Stimulated activated naive CD8-positive, alpha-beta T cell treated with anti-CD3 and anti-CD28 coated beads, Interleukin-15, amount 100 ng/mL, for 72 hours (primary cell): ENCODE measurements around the gene CD80.

Experiments
- ATAC-seq: fragments of 150-1000 bp; cut with Tn5 transposase; 2 replicates; pipeline ENCODE4 v1.10.0; 2021; ENCODE audit warnings: mild to moderate bottlenecking, moderate library complexity
- DNase-seq, 2 donors: peaks; one replicate each; pipeline ENCODE4 v3.0.0; 2021 to 2022
- H3K27ac Mint-ChIP-seq, 2 donors: one replicate each; pipeline ENCODE4 v1.8.0; 2022; ENCODE audit warnings: mild to moderate bottlenecking in 2 of 2, mixed read lengths in 2 of 2, moderate library complexity in 2 of 2
- H3K27me3 Mint-ChIP-seq: one replicate; pipeline ENCODE4 v1.8.0; 2022; ENCODE audit warnings: mixed read lengths
- H3K4me1 Mint-ChIP-seq: one replicate; pipeline ENCODE4 v1.8.0; 2022; ENCODE audit warnings: mild to moderate bottlenecking, mixed read lengths
- H3K4me3 Mint-ChIP-seq, 2 donors: one replicate each; pipeline ENCODE4 v1.8.0; 2022; ENCODE audit warnings: mild to moderate bottlenecking in 2 of 2, mixed read lengths in 2 of 2, moderate library complexity in 1 of 2
- H3K9me3 Mint-ChIP-seq, 2 donors: one replicate each; pipeline ENCODE4 v1.8.0; 2022; ENCODE audit warnings: mixed read lengths in 2 of 2

The CD80 gene

DNA sequence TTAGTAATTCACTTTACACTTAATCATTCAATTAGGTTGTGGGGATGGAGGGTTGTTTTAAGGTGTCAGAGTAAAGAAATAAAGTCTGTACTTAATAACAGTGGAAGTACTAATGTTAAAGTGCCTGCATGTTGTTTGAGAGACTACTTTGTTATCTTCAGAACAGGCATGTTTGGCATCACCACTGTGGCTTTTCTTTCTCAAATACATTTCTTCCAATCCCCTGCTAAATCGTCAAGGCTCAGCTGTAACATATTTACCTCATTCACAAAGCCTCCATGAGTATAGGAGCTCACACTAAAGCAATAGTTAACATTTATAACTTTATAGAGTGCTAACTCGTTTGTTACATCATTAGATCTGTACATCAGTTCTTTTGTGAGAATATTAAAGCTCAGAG is 58.5 kb downstream of the CD80 start:
- H3K27ac Mint-ChIP-seq: no peak overlapping the region
- H3K27me3 Mint-ChIP-seq: no peaks in the 10 kb centered on the region
- ATAC-seq (no peak), DNase-seq (no peak)
- peaks cover 0 to 4% of the 10 kb centered on the region in 2 donors for H3K9me3 Mint-ChIP-seq
- H3K4me3 Mint-ChIP-seq: peak overlapping the region; percentile 4 to 99
- peaks cover 41% of the 10 kb centered on the region for H3K4me1 Mint-ChIP-seq

DNA sequence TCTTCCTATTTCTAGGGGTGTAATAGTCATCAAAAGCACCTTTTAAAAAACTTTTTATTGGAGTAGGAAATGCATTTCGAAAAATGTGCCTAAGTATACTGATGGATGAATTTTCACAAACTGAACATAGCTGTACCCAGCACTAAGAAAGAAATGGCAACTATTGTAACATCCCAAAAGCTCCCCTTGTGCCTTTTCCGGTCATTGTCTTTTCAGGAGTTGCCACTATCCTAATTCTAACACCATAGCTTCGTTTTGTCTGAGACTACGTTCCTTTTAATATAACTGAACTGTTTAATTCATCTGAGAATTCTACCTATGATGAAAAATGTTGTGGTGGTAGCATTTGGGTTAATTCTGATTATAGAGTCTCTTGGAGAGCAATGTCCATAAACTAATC is 59.1 kb downstream of the CD80 start:
- no peak for ATAC-seq

DNA sequence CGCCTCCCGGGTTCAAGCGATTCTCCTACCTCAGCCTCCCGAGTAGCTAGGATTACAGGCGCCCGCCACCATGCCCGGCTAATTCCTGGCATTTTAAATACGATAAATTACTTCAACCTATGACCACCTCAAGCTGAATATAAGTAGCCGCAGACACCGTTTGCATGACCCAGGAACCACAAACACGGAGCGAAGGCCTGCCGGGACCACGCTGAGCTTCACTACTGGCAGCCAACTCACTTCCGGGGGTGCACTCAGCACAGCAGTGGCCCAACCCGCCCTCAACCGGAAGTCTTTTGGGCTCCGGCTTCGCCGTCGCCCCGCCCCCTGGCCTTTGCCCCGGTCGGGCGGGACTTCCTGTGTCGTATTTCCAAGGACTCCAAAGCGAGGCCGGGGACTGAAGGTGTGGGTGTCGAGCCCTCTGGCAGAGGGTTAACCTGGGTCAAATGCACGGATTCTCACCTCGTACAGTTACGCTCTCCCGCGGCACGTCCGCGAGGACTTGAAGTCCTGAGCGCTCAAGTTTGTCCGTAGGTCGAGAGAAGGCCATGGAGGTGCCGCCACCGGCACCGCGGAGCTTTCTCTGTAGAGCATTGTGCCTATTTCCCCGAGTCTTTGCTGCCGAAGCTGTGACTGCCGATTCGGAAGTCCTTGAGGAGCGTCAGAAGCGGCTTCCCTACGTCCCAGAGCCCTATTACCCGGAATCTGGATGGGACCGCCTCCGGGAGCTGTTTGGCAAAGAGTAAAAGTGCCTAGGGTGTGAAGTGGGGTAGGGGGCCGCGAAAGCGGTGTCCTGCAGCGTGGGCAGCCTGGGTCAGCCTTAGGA is 61.0 kb downstream of the CD80 start, which contains the start of gene TIMMDC1:
Gene TIMMDC1 (plus strand): TSS at position 362 of the 826 bp plus-strand sequence. CDS start 187 bp downstream, at position 549.
- Mint-ChIP-seq H3K4me3 (peak within 1 kb of the TSS; percentile 99 to 100), H3K27ac (peak within 1 kb of the TSS; percentile 98 to 100), H3K9me3 (no peaks in the 10 kb centered on the region), H3K4me1 (peaks cover 46% of the 10 kb centered on the region), H3K27me3 (no peaks in the 10 kb centered on the region)
- peak; percentile 94 to 97 for DNase-seq
- peak; percentile 99 for ATAC-seq

More for the DNA sequence above, 59.1 kb downstream of the CD80 start:
- no peak for DNase-seq
- Mint-ChIP-seq H3K9me3 (peaks cover 0 to 4% of the 10 kb centered on the region in 2 donors), H3K27me3 (no peaks in the 10 kb centered on the region), H3K4me1 (peaks cover 38% of the 10 kb centered on the region), H3K27ac (peak overlapping the region in 1 of 2 donors; percentile 5), H3K4me3 (peak overlapping the region; percentile 48 to 99)

DNA sequence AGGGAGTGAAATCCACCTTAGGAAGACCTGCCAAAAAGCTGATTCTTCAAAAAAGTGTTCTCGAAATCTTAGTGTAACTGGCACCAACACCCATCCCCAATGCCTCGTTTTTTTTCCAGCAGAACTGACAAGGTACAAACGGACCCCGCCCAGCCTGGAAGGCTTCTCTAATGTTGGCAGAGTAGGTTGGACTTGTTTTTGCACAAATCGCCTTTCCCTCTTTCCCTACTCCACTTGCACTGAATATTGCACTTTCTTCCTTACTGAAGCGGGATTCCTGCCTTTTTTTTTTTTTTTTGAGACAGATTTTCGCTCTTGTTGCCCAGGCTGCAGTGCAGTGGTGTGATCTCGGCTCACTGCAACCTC is 61.6 kb downstream of the CD80 start:
- no peaks in the 10 kb centered on the region for H3K27me3 Mint-ChIP-seq
- no peaks in the 10 kb centered on the region for H3K9me3 Mint-ChIP-seq
- peak overlapping the region; percentile 98 to 100 for H3K27ac Mint-ChIP-seq
- ATAC-seq: no peak
- H3K4me1 Mint-ChIP-seq: peaks cover 52% of the 10 kb centered on the region
- H3K4me3 Mint-ChIP-seq: peak overlapping the region; percentile 99 to 100
- DNase-seq: no peak

DNA sequence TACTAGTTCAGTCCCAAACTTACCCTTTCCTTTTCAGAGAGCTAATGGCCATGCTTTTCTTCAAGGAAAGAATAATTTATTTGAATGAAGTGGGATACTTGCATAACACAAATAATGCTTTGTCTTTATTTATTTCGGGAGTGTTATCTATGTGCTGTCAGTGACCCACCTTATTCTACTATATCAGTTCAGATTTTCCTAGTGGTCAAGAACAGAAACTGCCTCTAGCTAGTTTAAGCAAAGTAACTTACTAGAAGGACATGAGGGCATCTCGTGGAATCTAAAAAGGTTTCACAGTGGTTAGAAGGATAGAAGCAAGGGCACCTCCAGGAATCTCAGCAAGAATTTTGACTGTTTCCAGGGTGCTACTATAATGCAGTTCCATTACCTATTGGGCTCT is 64.8 kb downstream of the CD80 start:
- ATAC-seq: no peak
- H3K27ac Mint-ChIP-seq: no peak overlapping the region

DNA sequence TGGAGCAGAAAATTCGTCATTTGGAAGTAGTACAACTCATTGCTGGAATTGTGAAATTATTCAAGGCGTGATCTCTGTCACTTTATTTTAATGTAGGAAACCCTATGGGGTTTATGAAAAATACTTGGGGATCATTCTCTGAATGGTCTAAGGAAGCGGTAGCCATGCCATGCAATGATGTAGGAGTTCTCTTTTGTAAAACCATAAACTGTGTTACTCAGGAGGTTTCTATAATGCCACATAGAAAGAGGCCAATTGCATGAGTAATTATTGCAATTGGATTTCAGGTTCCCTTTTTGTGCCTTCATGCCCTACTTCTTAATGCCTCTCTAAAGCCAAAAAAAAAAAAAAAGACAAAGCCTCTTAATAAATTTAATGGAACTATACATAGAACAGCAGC is 66.6 kb downstream of the CD80 start:
- no peak overlapping the region for H3K4me3 Mint-ChIP-seq
- H3K4me1 Mint-ChIP-seq: peaks cover 33% of the 10 kb centered on the region
- DNase-seq (no peak), ATAC-seq (no peak)
- no peaks in the 10 kb centered on the region for H3K9me3 Mint-ChIP-seq
- H3K27me3 Mint-ChIP-seq: no peaks in the 10 kb centered on the region
- H3K27ac Mint-ChIP-seq: peak overlapping the region in 1 of 2 donors; percentile 24

More for the DNA sequence above, 64.8 kb downstream of the CD80 start:
- H3K4me3 Mint-ChIP-seq: no peak overlapping the region
- no peaks in the 10 kb centered on the region for H3K27me3 Mint-ChIP-seq
- H3K4me1 Mint-ChIP-seq: peaks cover 42% of the 10 kb centered on the region
- no peaks in the 10 kb centered on the region for H3K9me3 Mint-ChIP-seq
- no peak for DNase-seq

DNA sequence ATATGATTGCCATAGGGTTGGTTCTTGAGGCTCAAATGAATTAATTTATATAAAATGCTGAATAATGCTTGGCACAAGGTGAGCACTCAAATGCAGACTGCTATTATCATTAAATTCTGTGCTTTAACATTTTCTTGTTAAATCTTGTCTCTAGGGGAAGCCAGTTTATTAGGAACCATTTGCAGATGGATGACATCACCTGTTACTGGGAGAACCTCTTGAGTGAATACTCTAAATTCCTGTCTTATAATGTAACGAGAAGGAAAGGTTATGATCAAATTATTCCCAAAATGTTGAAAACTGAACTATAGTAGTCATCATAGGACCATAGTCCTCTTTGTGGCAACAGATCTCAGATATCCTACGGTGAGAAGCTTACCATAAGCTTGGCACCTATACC is 67.3 kb downstream of the CD80 start:
- H3K9me3 Mint-ChIP-seq: no peaks in the 10 kb centered on the region
- no peak for ATAC-seq
- H3K4me3 Mint-ChIP-seq: no peak overlapping the region
- H3K4me1 Mint-ChIP-seq: peaks cover 27% of the 10 kb centered on the region
- H3K27me3 Mint-ChIP-seq: no peaks in the 10 kb centered on the region
- no peak for DNase-seq
- no peak overlapping the region for H3K27ac Mint-ChIP-seq

DNA sequence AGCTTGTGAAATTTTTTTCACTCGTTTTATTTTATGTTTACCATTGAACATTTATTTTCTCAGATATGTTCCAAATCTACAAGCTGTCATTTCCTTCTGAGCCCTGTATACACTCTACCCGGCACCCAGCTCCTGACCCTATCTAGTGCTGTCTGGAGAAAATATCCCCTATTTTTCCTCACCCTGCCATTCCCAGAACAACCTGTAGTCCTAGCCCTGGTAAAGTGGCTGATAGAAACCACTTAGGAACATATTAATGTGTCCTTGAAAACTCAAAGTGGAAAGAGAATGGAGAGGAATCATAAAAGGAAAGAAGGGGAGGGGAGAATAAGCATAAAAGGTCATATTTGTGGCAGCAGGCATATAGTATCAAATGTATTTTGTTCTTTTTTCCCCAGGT is 69.3 kb downstream of the CD80 start:
- H3K27ac Mint-ChIP-seq: peak overlapping the region in 1 of 2 donors; percentile 43
- peaks cover 19% of the 10 kb centered on the region for H3K4me1 Mint-ChIP-seq
- no peaks in the 10 kb centered on the region for H3K27me3 Mint-ChIP-seq
- DNase-seq (no peak), ATAC-seq (no peak)
- no peaks in the 10 kb centered on the region for H3K9me3 Mint-ChIP-seq
- H3K4me3 Mint-ChIP-seq: no peak overlapping the region

DNA sequence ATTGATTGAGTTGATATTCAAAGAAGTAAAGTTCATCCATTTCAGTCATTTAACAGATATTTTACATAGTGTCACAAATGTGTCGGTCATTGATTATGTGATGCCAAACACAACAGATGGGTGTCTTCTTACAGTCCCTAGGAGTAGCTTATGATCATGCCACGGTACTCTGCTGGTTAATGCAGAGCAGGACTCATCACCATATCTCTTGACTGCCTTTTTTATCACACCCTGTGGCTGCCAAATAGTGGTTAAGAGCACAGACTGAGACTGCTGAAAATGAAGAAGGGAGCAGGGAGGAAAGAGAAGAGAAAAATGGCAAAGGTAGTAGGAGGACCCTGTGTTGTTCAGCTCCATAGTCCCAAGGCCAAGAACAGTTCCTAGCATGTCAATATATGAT is 73.9 kb downstream of the CD80 start:
- no peak overlapping the region for H3K4me3 Mint-ChIP-seq
- no peak for ATAC-seq
- no peaks in the 10 kb centered on the region for H3K27me3 Mint-ChIP-seq
- DNase-seq: no peak
- no peak overlapping the region for H3K27ac Mint-ChIP-seq
- no peaks in the 10 kb centered on the region for H3K4me1 Mint-ChIP-seq
- H3K9me3 Mint-ChIP-seq: no peaks in the 10 kb centered on the region

DNA sequence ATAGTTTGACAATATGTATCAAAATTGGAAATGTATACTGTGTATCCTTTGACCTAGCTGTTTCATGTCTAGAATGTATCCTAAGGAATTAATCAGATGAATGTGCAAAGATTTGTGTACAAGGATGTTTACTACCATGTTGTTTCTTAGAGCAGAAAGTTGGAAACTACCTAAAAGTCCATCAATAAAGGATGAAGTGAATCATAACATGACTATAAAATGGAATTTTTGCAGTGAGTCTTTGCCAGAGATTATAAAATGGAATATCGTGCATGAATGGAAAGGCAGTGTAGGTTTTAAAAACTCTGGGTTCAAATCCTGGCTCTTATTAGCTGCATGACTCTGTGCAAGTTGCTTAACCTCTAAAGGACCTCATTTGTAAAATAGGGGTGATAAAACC is 76.3 kb downstream of the CD80 start:
- no peaks in the 10 kb centered on the region for H3K4me1 Mint-ChIP-seq
- no peak for DNase-seq
- no peaks in the 10 kb centered on the region for H3K27me3 Mint-ChIP-seq
- no peak overlapping the region for H3K4me3 Mint-ChIP-seq
- ATAC-seq: no peak
- H3K9me3 Mint-ChIP-seq: no peaks in the 10 kb centered on the region
- H3K27ac Mint-ChIP-seq: no peak overlapping the region

DNA sequence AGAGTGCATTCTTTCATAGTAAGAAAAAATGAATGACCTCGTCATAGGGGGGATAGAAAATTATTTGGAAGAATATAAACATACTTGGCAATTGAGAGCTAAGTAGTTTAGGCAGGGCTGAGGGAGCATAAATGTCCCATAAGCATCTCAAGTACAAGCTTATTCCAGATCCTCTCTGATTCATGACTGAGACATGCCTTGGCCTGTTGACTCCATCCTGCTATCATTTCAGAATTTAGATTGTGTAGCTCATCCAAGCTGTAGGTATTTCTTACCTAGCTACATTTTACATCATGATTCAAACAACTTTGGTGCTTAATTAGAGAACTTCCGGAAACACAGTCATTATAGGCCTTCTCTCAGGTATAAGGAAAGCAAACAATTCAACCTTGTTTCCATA is 78.3 kb downstream of the CD80 start:
- H3K9me3 Mint-ChIP-seq: no peaks in the 10 kb centered on the region
- ATAC-seq (no peak), DNase-seq (no peak)
- H3K27me3 Mint-ChIP-seq: no peaks in the 10 kb centered on the region
- no peaks in the 10 kb centered on the region for H3K4me1 Mint-ChIP-seq
- no peak overlapping the region for H3K27ac Mint-ChIP-seq
- no peak overlapping the region for H3K4me3 Mint-ChIP-seq
